ENCODE results near the gene NHERF1.

The NHERF1 gene

DNA sequence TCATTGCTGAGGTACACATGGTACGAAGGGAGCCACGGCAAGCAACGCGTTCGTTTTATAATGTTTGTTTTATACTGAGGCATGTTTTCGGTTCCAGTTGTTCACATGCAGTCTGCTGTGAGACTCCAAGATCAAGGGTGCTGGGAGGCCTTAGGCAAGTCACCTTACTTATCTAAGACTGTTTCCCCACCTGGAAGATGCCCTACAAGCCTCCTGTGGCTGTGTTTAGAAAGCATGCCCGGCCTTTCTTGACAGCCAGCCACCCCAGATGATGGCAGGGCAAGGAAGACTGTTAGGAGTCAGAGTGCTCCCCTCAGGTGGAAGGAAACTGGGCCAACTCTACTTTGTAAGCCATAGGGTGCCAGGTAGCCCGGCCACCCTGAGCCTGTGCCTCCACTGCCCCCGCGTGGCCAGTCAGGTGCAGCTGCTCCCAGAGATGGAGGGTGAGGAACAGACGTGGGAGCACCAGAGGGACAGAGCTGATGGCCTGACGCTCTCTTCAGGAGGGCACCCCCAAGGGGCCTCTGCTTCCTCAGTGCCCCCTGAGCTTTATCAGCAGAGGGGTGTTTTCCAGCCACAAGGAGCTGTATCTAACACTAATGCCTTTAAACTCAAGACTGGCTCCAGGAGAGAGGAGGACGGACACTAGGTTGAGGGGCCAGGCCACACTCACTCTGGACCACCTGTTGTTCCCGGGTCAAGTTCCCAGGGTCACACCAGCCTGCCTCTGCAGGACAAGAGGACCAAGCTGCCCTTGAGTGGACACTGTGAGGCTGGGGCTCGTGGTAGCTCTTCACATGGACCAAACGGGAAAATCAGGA, 22.3 kb downstream of the NHERF1 start:
- peak; percentile 80 for TF ChIP-seq CTCF (IDR thresholded peaks at IDR 0.05; ENCODE audit: low read length, missing control alignments)
- no peak overlapping the region for H3K4me3 ChIP-seq (replicated peaks; ENCODE audit: low read depth, low read length)
- peak; percentile 52 for DNase-seq (ENCODE audit: low read depth)

GRCh38 chr17:74771319-74771914, 23.0 kb downstream of the NHERF1 start:
- DNase-seq (ENCODE audit: low read depth), result no peak
- H3K4me3 ChIP-seq (replicated peaks; ENCODE audit: low read depth, low read length), result no peak overlapping the region
- no peak for TF ChIP-seq CTCF (IDR thresholded peaks at IDR 0.05; ENCODE audit: low read length, missing control alignments)

GRCh38 chr17:74772053-74772452, 23.6 kb downstream of the NHERF1 start:
- TF ChIP-seq CTCF (IDR thresholded peaks at IDR 0.05; ENCODE audit: low read length, missing control alignments), result no peak
- DNase-seq (ENCODE audit: low read depth), result no peak
- no peak overlapping the region for H3K4me3 ChIP-seq (replicated peaks; ENCODE audit: low read depth, low read length)

GRCh38 chr17:74773414-74773813, 25.0 kb downstream of the NHERF1 start:
- DNase-seq (ENCODE audit: low read depth), result no peak
- TF ChIP-seq CTCF (IDR thresholded peaks at IDR 0.05; ENCODE audit: low read length, missing control alignments), result no peak
- H3K4me3 ChIP-seq (replicated peaks; ENCODE audit: low read depth, low read length), result no peak overlapping the region

GRCh38 chr17:74773871-74774286, 25.5 kb downstream of the NHERF1 start:
- no peak for TF ChIP-seq CTCF (IDR thresholded peaks at IDR 0.05; ENCODE audit: low read length, missing control alignments)
- DNase-seq (ENCODE audit: low read depth), result peak; percentile 73
- H3K4me3 ChIP-seq (replicated peaks; ENCODE audit: low read depth, low read length), result no peak overlapping the region

DNA sequence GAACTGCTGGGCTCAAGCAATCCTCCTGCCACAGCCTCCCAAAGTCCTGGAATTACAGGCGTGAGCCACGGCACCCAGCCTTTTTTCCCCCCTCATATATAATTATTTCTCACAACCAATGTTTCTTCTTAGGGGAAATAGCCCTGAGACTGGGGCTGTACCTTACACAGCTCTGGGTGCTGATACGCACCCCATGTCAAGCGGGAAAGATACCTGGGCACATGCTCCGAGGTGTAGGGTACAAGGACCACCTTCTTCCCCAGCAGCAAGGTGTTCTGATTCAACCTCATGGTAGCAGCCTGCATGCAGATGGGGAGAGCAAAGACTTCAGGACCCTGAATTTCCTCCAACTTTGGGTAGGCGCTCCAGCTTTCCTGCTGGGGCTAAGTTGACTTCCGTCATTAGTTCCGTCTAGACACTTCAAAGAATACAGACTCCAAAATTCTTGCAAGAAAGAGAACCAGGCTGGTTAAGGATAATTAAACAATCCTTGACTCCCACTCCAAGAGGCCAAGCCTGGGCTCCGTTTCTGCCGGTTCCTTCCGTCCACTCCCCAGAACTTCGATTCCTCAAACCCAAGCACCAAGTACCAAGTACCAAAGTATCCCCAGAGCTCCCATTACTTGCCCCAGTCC, 27.1 kb downstream of the NHERF1 start:
- DNase-seq (ENCODE audit: low read depth), result no peak
- no peak for TF ChIP-seq CTCF (IDR thresholded peaks at IDR 0.05; ENCODE audit: low read length, missing control alignments)
- peak overlapping the region; percentile 91 for H3K4me3 ChIP-seq (replicated peaks; ENCODE audit: low read depth, low read length)

All from fibroblast of pulmonary artery (primary cell).